ENCODE results near the gene ADAP1.

GRCh38 chr7:910931-911431 is 43.5 kb downstream of the ADAP1 start:
- TF ChIP-seq, protein P1, sequence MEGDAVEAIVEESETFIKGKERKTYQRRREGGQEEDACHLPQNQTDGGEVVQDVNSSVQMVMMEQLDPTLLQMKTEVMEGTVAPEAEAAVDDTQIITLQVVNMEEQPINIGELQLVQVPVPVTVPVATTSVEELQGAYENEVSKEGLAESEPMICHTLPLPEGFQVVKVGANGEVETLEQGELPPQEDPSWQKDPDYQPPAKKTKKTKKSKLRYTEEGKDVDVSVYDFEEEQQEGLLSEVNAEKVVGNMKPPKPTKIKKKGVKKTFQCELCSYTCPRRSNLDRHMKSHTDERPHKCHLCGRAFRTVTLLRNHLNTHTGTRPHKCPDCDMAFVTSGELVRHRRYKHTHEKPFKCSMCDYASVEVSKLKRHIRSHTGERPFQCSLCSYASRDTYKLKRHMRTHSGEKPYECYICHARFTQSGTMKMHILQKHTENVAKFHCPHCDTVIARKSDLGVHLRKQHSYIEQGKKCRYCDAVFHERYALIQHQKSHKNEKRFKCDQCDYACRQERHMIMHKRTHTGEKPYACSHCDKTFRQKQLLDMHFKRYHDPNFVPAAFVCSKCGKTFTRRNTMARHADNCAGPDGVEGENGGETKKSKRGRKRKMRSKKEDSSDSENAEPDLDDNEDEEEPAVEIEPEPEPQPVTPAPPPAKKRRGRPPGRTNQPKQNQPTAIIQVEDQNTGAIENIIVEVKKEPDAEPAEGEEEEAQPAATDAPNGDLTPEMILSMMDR (IDR thresholded peaks at IDR 0.05) = no peak
- no peak for TF ChIP-seq POLR2AphosphoS5 (IDR thresholded peaks at IDR 0.05; ENCODE audit: low read depth, low read length)
